Uterus (tissue), 4 donors: ENCODE measurements around the gene ADM2. TPM values are rescaled to one million over a fixed set of nuclear protein-coding genes. Genes with fewer than 3 reads are reported as not detected.
A peak's percentile ranks its signal among the peaks of the same experiment; 100 is the strongest.

Source experiments
- DNase-seq, 2 donors: peaks; one replicate each; pipeline ENCODE4 v3.0.0-alpha.2; 2019 to 2020
- H3K27ac ChIP-seq, 2 donors: fragments of 200-600 bp; sonication (generic); 1 replicate in 1 of 2; 2 replicates in 1 of 2; pipeline ENCODE4 v1.5.1; 2016 to 2018
- H3K27me3 ChIP-seq, 2 donors: fragments of 200-600 bp; sonication (generic); one replicate each; pipeline ENCODE4 v1.5.1; 2018 to 2019; ENCODE audit warnings: control low read depth in 1 of 2
- H3K36me3 ChIP-seq, 2 donors: fragments of 200-600 bp; sonication (generic); one replicate each; pipeline ENCODE4 v1.5.1; 2019; ENCODE audit warnings: control low read depth in 1 of 2
- H3K4me1 ChIP-seq, 2 donors: fragments of 200-600 bp; sonication (generic); one replicate each; pipeline ENCODE4 v1.5.1; 2018 to 2019; ENCODE audit warnings: control low read depth in 1 of 2
- H3K4me3 ChIP-seq, 2 donors: fragments of 200-600 bp; sonication (generic); 1 replicate in 1 of 2; 2 replicates in 1 of 2; pipeline ENCODE4 v1.5.1; 2018 to 2019; ENCODE audit warnings: mild to moderate bottlenecking in 1 of 2
- H3K9me3 ChIP-seq, 2 donors: fragments of 200-600 bp; sonication (generic); one replicate each; pipeline ENCODE4 v1.5.1; 2019; ENCODE audit warnings: control low read depth in 1 of 2
- POLR2A ChIP-seq, 2 donors: fragments of 450-650 bp; IDR thresholded peaks; one replicate each; pipeline ENCODE4 v1.6.1; 2016; ENCODE audit warnings: antibody characterized with exemption in 2 of 2, mild to moderate bottlenecking in 1 of 2, moderate library complexity in 1 of 2
- intact Hi-C: fragments of 100-400 bp; cut with DNase I; formaldehyde crosslinking; loops from one replicate; pipeline ENCODE4 v1.15.1; 2023; ENCODE audit warnings: low total_unique reads
- total RNA-seq, 4 donors: library from RNA; depleted of rRNA in 3 of 4; stranded (reverse); fragments of >200 nt in 3 of 4; gene quantifications; one replicate each; pipeline versions ENCODE4 v1.1.0 to v1.2.4, GENCODE V29; 2014 to 2023
- TF ChIP-seq, protein P1 (sequence below), 4 experiments: fragments of 200-600 bp in 2 of 4; fragments of 450-650 bp in 2 of 4; sonication (generic) in 2 of 4; IDR thresholded peaks; one replicate each; pipeline ENCODE4 v1.5.1; 2016 to 2019; ENCODE audit warnings: antibody characterized with exemption in 4 of 4, mild to moderate bottlenecking in 2 of 4, moderate library complexity in 1 of 4
- donor health status: DM: yes; HTN: yes; CAD: no.

Gene ADM2
- total RNA-seq, 4 donors from 2014 or later = 0.14 to 0.95 TPM; not detected in 2

GRCh38 chr22:50527921-50528681, 46.8 kb downstream of the ADM2 start:
- Histone ChIP-seq H3K27ac (no peak overlapping the region), H3K4me1 (peaks cover 0 to 11% of the 10 kb centered on the region in 2 donors), H3K4me3 (no peak overlapping the region), H3K9me3 (no peaks in the 10 kb centered on the region), H3K27me3 (peaks cover 4 to 24% of the 10 kb centered on the region in 2 donors), H3K36me3 (no peaks in the 10 kb centered on the region)
- no peak for DNase-seq
- TF ChIP-seq, protein P1, sequence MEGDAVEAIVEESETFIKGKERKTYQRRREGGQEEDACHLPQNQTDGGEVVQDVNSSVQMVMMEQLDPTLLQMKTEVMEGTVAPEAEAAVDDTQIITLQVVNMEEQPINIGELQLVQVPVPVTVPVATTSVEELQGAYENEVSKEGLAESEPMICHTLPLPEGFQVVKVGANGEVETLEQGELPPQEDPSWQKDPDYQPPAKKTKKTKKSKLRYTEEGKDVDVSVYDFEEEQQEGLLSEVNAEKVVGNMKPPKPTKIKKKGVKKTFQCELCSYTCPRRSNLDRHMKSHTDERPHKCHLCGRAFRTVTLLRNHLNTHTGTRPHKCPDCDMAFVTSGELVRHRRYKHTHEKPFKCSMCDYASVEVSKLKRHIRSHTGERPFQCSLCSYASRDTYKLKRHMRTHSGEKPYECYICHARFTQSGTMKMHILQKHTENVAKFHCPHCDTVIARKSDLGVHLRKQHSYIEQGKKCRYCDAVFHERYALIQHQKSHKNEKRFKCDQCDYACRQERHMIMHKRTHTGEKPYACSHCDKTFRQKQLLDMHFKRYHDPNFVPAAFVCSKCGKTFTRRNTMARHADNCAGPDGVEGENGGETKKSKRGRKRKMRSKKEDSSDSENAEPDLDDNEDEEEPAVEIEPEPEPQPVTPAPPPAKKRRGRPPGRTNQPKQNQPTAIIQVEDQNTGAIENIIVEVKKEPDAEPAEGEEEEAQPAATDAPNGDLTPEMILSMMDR (IDR thresholded peaks at IDR 0.05) = no peak
- no peak for TF ChIP-seq POLR2A (IDR thresholded peaks at IDR 0.05)
- intact Hi-C loops = no loop called here

GRCh38 chr22:50528682-50529415, 47.5 kb downstream of the ADM2 start:
- H3K27ac ChIP-seq = peak overlapping the region; percentile 77 to 85
- intact Hi-C loops = no loop called here

DNA sequence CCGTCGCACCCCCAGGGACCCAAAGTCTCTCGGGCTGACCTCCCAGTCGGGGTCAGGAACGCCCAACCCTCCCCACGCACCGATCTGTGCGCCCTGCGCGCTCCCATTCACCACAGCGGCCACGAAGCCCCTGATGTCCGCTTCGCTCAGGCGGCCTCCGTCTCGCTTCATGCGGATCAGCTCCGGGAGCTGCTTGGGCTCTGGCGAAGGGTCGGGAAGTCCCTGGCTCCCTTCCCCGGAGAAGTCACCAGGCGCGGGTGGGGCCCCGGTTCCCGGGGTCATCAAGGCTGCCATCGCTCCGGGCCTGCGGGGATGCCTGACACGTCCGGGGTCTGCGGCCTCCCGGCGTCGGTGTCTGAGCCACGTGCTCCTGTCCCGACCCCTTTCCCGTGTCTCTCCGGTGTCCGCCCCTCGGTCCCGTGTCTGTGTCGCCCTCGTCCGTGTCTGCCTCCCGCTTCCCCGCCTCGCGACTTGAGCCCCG, 48.1 kb downstream of the ADM2 start:
- peaks cover 4 to 24% of the 10 kb centered on the region in 2 donors for H3K27me3 ChIP-seq
- peak overlapping the region; percentile 10 to 40 for H3K4me3 ChIP-seq
- H3K36me3 ChIP-seq = no peaks in the 10 kb centered on the region
- no peak for DNase-seq
- peak overlapping the region; percentile 77 to 85 for H3K27ac ChIP-seq
- TF ChIP-seq, protein P1 (IDR thresholded peaks at IDR 0.05) = no peak
- no peak for TF ChIP-seq POLR2A (IDR thresholded peaks at IDR 0.05)
- intact Hi-C loops = no loop called here
- no peaks in the 10 kb centered on the region for H3K9me3 ChIP-seq
- H3K4me1 ChIP-seq = peaks cover 0 to 11% of the 10 kb centered on the region in 2 donors

More at GRCh38 chr22:50528682-50529415, 47.5 kb downstream of the ADM2 start:
- DNase-seq = no peak
- Histone ChIP-seq H3K27me3 (peaks cover 4 to 24% of the 10 kb centered on the region in 2 donors), H3K4me3 (no peak overlapping the region), H3K9me3 (no peaks in the 10 kb centered on the region), H3K4me1 (peaks cover 0 to 11% of the 10 kb centered on the region in 2 donors), H3K36me3 (no peaks in the 10 kb centered on the region)
- no peak for TF ChIP-seq POLR2A (IDR thresholded peaks at IDR 0.05)
- TF ChIP-seq, protein P1 (IDR thresholded peaks at IDR 0.05) = no peak

- intact Hi-C loops = no loop called here
- peaks cover 0 to 11% of the 10 kb centered on the region in 2 donors for H3K4me1 ChIP-seq
These were observed 48.7 kb downstream of the ADM2 start, which contains the start of gene TYMP for GRCh38 chr22:50529897-50530579. TSS of gene TYMP (minus strand) at chr22:50530012. CDS start at chr22:50529709, 303 bp downstream.

More at GRCh38 chr22:50529897-50530579, 48.7 kb downstream of the ADM2 start, which contains the start of gene TYMP:
- peak; percentile 66 to 74 for DNase-seq
- no peaks in the 10 kb centered on the region for H3K9me3 ChIP-seq
- TF ChIP-seq, protein P1 (IDR thresholded peaks at IDR 0.05) = no peak
- TF ChIP-seq POLR2A (IDR thresholded peaks at IDR 0.05) = peak; percentile 35 to 63
- H3K27me3 ChIP-seq = peaks cover 4 to 24% of the 10 kb centered on the region in 2 donors
- peak within 1 kb of the TSS; percentile 77 to 85 for H3K27ac ChIP-seq
- no peaks in the 10 kb centered on the region for H3K36me3 ChIP-seq
- H3K4me3 ChIP-seq = peak within 1 kb of the TSS; percentile 39 to 40
